Karpas-422 (cell line): ENCODE data around the gene NPAT. TPM values are rescaled to one million over a fixed set of nuclear protein-coding genes. Genes with fewer than 3 reads are reported as not detected.

Experiments used
- DNase-seq: peaks from one replicate; pipeline ENCODE4 v3.0.0-alpha.2; 2015
- H2AFZ ChIP-seq: fragments of 200-600 bp; sonication (generic); 2 replicates; pipeline ENCODE4 v1.6.1; 2014; ENCODE audit warnings: antibody characterized with exemption, low read length, mixed read lengths
- H3K27ac ChIP-seq: fragments of 200-600 bp; sonication (generic); 2 replicates; pipeline ENCODE4 v1.5.1; 2014; ENCODE audit warnings: mild to moderate bottlenecking, low read length, moderate library complexity
- H3K27me3 ChIP-seq: fragments of 200-600 bp; sonication (generic); 2 replicates; pipeline ENCODE4 v1.6.1; 2014; ENCODE audit warnings: low read length, mixed read lengths
- H3K36me3 ChIP-seq: fragments of 200-600 bp; sonication (generic); 2 replicates; pipeline ENCODE4 v1.6.1; 2014; ENCODE audit warnings: low read length, mixed read lengths; ENCODE audit not compliant: insufficient read depth
- H3K4me1 ChIP-seq: fragments of 200-600 bp; sonication (generic); 2 replicates; pipeline ENCODE4 v1.6.1; 2014; ENCODE audit warnings: mild to moderate bottlenecking, low read length, mixed read lengths
- H3K4me2 ChIP-seq: fragments of 200-600 bp; sonication (generic); 2 replicates; pipeline ENCODE4 v1.6.1; 2014; ENCODE audit warnings: low read length, low read depth, mild to moderate bottlenecking; ENCODE audit not compliant: poor library complexity, severe bottlenecking
- H3K4me3 ChIP-seq: fragments of 200-600 bp; sonication (generic); 2 replicates; pipeline ENCODE4 v1.5.1; 2014; ENCODE audit warnings: mild to moderate bottlenecking, antibody characterized with exemption, low read length, mixed read lengths
- H3K79me2 ChIP-seq: fragments of 200-600 bp; sonication (generic); 2 replicates; pipeline ENCODE4 v1.6.1; 2014; ENCODE audit warnings: mild to moderate bottlenecking, low read length, mixed read lengths
- H3K9ac ChIP-seq: fragments of 200-600 bp; sonication (generic); 2 replicates; pipeline ENCODE4 v1.6.0; 2014; ENCODE audit warnings: low read length
- H3K9me2 ChIP-seq: fragments of 200-600 bp; sonication (generic), shearing (Covaris generic); replicated peaks from 2 replicates; pipeline ENCODE4 v1.6.0; 2014; ENCODE audit warnings: mild to moderate bottlenecking, low read length, moderate library complexity; ENCODE audit not compliant: insufficient read depth
- H3K9me3 ChIP-seq: fragments of 300-700, 200-600 bp; sonication (generic); 2 replicates; pipeline ENCODE4 v1.6.1; 2014; ENCODE audit warnings: low read length, mixed read lengths
- H4K20me1 ChIP-seq: fragments of 200-600 bp; sonication (generic); 2 replicates; pipeline ENCODE4 v1.6.1; 2014; ENCODE audit warnings: mild to moderate bottlenecking, antibody characterized with exemption, low read length, low read depth; ENCODE audit not compliant: insufficient read depth
- total RNA-seq: library from RNA; depleted of rRNA; stranded (reverse); fragments of >200 nt; shearing (Covaris generic); gene quantifications from 2 replicates; pipeline ENCODE4 v1.2.3, GENCODE V29; 2014; ENCODE audit warnings: low replicate concordance

NPAT gene
- total RNA-seq, 1 experiment from 2014 or later: 77.1 TPM

DNA sequence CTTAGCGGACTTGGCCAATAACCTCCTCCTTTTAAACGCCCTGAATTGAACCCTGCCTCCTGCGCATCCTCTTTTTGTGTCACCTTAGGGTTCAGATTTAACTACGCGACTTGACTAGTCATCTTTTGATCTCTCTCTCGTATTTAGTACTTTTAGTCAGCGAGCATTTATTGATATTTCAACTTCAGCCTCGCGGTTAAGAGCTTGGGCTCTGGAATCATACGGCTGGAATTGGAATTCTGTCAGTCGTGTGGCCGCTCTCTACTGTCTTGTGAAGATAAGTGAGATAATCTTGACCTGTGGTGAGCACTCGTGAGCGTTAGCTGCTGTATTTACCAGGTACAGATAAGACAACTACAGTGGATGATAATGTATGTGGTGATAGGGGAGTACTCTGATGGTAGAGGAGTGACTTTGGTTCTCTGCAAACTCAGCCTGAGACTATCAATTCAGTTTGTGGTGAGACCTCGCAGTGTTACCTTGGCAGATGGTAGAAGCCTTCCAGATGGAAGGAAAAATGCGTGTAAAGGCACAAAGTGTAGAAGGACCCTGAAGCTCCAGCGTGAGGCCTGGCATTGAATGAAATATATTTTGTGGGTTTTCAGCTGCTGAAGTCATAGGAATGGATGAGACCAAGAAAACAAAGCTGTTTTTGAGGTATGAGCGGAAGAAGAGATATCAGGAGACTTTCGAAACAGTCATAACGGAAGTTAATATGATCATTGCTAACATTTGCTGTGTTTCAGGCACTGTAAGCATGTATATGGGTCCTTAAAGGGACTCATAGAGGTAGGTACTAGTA is 1.1 kb upstream of the NPAT start:
- H3K4me2 ChIP-seq: peak overlapping the region; percentile 83
- DNase-seq: peak; percentile 80
- peaks cover 55% of the 10 kb centered on the region for H3K4me1 ChIP-seq

DNA sequence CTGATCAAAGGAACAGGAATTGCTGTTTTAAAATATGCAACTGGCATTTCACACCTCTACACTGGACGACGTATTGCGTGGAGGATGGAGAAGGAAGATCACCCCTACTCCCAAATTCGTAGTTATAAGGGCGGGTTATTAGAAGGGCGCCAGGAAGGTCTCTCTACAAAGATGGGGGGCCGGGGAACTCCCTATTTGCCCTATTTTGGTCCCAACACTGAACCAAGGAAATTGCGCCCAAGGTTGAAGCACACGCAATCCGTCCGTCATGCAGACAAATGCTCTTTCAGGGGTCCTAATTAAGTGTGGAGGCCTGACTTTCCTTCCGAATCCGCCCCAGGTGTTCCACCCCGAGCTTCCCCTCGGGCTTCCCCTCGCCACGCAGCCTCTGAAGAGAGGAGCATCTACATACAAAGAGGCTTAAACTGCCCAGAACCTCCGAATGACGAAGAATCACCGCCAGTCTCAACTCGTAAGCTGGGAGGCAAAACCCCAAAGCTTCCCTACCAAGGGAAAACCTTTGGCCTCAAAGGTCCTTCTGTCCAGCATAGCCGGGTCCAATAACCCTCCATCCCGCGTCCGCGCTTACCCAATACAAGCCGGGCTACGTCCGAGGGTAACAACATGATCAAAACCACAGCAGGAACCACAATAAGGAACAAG is 396 bp downstream of the NPAT start:
- Histone ChIP-seq H3K4me2 (peak overlapping the region; percentile 85), H3K4me3 (peak overlapping the region; percentile 74), H3K79me2 (peaks cover 95% of the 10 kb centered on the region), H3K4me1 (peaks cover 52% of the 10 kb centered on the region), H4K20me1 (peaks cover 36% of the 10 kb centered on the region), H3K9ac (peak overlapping the region; percentile 86), H3K27ac (peak overlapping the region; percentile 87), H3K9me3 (no peaks in the 10 kb centered on the region), H3K36me3 (peaks cover 48% of the 10 kb centered on the region), H3K9me2 (no peaks in the 10 kb centered on the region), H2AFZ (peak overlapping the region; percentile 61; the same call in 1 of the 2 replicates), H3K27me3 (no peaks in the 10 kb centered on the region)
- peak; percentile 86 for DNase-seq

More for the DNA sequence above, 1.1 kb upstream of the NPAT start:
- no peaks in the 10 kb centered on the region for H3K9me2 ChIP-seq
- H2AFZ ChIP-seq: peak overlapping the region; percentile 52; the same call in 1 of the 2 replicates
- peak overlapping the region; percentile 87 for H3K27ac ChIP-seq
- peaks cover 36% of the 10 kb centered on the region for H4K20me1 ChIP-seq
- peak overlapping the region; percentile 74 for H3K4me3 ChIP-seq
- H3K9me3 ChIP-seq: no peaks in the 10 kb centered on the region
- H3K36me3 ChIP-seq: peaks cover 48% of the 10 kb centered on the region
- H3K9ac ChIP-seq: peak overlapping the region; percentile 81
- H3K79me2 ChIP-seq: peaks cover 95% of the 10 kb centered on the region
- no peaks in the 10 kb centered on the region for H3K27me3 ChIP-seq

DNA sequence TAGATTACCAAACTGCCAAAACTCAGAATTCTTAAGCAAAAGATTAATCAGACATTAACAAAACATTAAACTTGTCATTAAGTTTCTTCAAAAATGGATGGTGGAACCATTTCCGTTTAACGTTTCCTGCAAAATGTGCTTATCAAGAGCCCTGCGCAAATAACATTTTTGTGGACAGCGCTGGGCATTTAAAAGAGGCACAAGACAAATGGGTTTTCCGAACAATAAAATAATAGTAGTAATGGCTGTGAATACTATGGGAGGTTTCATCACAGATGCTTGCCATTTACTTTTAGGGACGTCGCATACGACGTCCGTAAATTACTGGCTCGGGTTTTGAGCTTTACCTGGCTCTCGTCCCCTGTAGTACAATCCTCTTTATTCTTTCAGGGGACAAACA is 1.1 kb downstream of the NPAT start:
- DNase-seq: peak; percentile 74
- peak overlapping the region; percentile 85 for H3K4me2 ChIP-seq
- peaks cover 49% of the 10 kb centered on the region for H3K36me3 ChIP-seq
- peaks cover 95% of the 10 kb centered on the region for H3K79me2 ChIP-seq
- H3K9me2 ChIP-seq: no peaks in the 10 kb centered on the region
- peak overlapping the region; percentile 87 for H3K27ac ChIP-seq
- H3K9me3 ChIP-seq: no peaks in the 10 kb centered on the region
- H3K4me1 ChIP-seq: peaks cover 48% of the 10 kb centered on the region
- peak overlapping the region; percentile 74 for H3K4me3 ChIP-seq
- peaks cover 36% of the 10 kb centered on the region for H4K20me1 ChIP-seq
- no peak overlapping the region for H2AFZ ChIP-seq
- peak overlapping the region; percentile 86 for H3K9ac ChIP-seq
- H3K27me3 ChIP-seq: no peaks in the 10 kb centered on the region

- peak overlapping the region; percentile 86 for H3K9ac ChIP-seq
- H3K27ac ChIP-seq: peak overlapping the region; percentile 87
- peaks cover 36% of the 10 kb centered on the region for H4K20me1 ChIP-seq
- peaks cover 95% of the 10 kb centered on the region for H3K79me2 ChIP-seq
- no peaks in the 10 kb centered on the region for H3K9me2 ChIP-seq
- H3K4me2 ChIP-seq: peak overlapping the region; percentile 85
- H3K4me3 ChIP-seq: peak overlapping the region; percentile 74
- no peak overlapping the region for H2AFZ ChIP-seq
- H3K9me3 ChIP-seq: no peaks in the 10 kb centered on the region
- H3K4me1 ChIP-seq: peaks cover 43% of the 10 kb centered on the region
- no peaks in the 10 kb centered on the region for H3K27me3 ChIP-seq
- DNase-seq: peak; percentile 72
- peaks cover 50% of the 10 kb centered on the region for H3K36me3 ChIP-seq
Measured at GRCh38 chr11:108220721-108221336, 1.6 kb downstream of the NPAT start.

- no peaks in the 10 kb centered on the region for H3K27me3 ChIP-seq
- no peak overlapping the region for H3K9ac ChIP-seq
- H3K9me3 ChIP-seq: no peaks in the 10 kb centered on the region
- no peak overlapping the region for H3K27ac ChIP-seq
- peaks cover 95% of the 10 kb centered on the region for H3K79me2 ChIP-seq
- H3K4me1 ChIP-seq: peaks cover 26% of the 10 kb centered on the region
- peaks cover 31% of the 10 kb centered on the region for H4K20me1 ChIP-seq
- peaks cover 61% of the 10 kb centered on the region for H3K36me3 ChIP-seq
- no peak overlapping the region for H3K4me3 ChIP-seq
- H2AFZ ChIP-seq: no peak overlapping the region
- H3K4me2 ChIP-seq: peak overlapping the region; percentile 85
- no peak for DNase-seq
- H3K9me2 ChIP-seq: no peaks in the 10 kb centered on the region
Measured at GRCh38 chr11:108218912-108219783, 3.3 kb downstream of the NPAT start.

- no peak overlapping the region for H2AFZ ChIP-seq
- H3K4me3 ChIP-seq: no peak overlapping the region
- H3K4me2 ChIP-seq: no peak overlapping the region
- no peaks in the 10 kb centered on the region for H3K27me3 ChIP-seq
- H3K9me3 ChIP-seq: peaks cover under 1% of the 10 kb centered on the region; the same call in 1 of the 2 replicates
- H3K9me2 ChIP-seq: no peaks in the 10 kb centered on the region
- H4K20me1 ChIP-seq: peaks cover 31% of the 10 kb centered on the region
- H3K79me2 ChIP-seq: peaks cover 95% of the 10 kb centered on the region
- no peak for DNase-seq
- no peak overlapping the region for H3K9ac ChIP-seq
- peaks cover 68% of the 10 kb centered on the region for H3K36me3 ChIP-seq
- H3K27ac ChIP-seq: no peak overlapping the region
- H3K4me1 ChIP-seq: peaks cover 24% of the 10 kb centered on the region
Measured at GRCh38 chr11:108218455-108218854, 4.0 kb downstream of the NPAT start.

DNA sequence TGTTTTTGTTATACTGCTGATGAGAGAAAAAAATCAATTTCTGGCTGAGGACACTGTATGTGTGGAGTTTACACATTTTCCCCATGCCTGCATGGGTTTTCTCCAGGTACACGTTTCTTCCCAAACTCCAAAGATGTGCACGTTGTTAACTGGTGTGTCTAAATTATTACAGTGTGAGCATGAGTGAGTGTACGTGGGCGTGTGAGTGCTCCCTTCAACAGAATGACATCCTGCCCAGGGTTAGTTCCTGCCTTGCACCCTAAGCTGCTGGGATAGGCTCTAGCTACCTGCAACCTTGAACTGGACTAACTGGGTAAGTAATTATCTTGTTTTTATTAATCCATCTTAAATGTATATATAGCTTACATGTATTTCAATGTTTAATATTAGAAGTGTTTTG is 5.5 kb downstream of the NPAT start:
- Histone ChIP-seq H4K20me1 (peaks cover 31% of the 10 kb centered on the region), H3K9me3 (peaks cover 6% of the 10 kb centered on the region; the same call in 1 of the 2 replicates), H3K4me1 (peaks cover 24% of the 10 kb centered on the region), H3K9ac (no peak overlapping the region), H3K27me3 (no peaks in the 10 kb centered on the region), H3K79me2 (peaks cover 100% of the 10 kb centered on the region), H3K27ac (no peak overlapping the region), H3K9me2 (no peaks in the 10 kb centered on the region), H3K4me3 (no peak overlapping the region), H2AFZ (no peak overlapping the region), H3K4me2 (no peak overlapping the region), H3K36me3 (peaks cover 82% of the 10 kb centered on the region)
- no peak for DNase-seq
